GM13976 (cell line): Measurements from ENCODE around the gene PRKAR1A.

Experiments
- DNase-seq: peaks from one replicate; pipeline ENCODE4 v3.0.0; 2012; ENCODE audit warnings: low spot score
- CTCF ChIP-seq: IDR thresholded peaks from 2 replicates; pipeline ENCODE4 v1.5.1; 2012; ENCODE audit warnings: borderline replicate concordance, mild to moderate bottlenecking; ENCODE audit not compliant: insufficient read depth; ENCODE audit errors: extremely low read depth, missing control alignments, control extremely low read depth
- in situ Hi-C: fragments of 300-500 bp; cut with MboI; formaldehyde crosslinking; loops from one replicate; pipeline ENCODE4 v1.12.0; 2022; ENCODE audit warnings: low sequenced_read_pairs, mixed read lengths, inconsistent platforms; ENCODE audit not compliant: unreplicated experiment

Gene PRKAR1A

GRCh38 chr17:68540981-68541380 lies 28.8 kb downstream of the PRKAR1A start:
- no peak for TF ChIP-seq CTCF
- in situ Hi-C loops: loop anchor here (25.0 kb wide), 1 partner anchor 696 kb away; the partner anchor contains the start of gene ABCA10

GRCh38 chr17:68541816-68542215 lies 29.6 kb downstream of the PRKAR1A start:
- no peak for DNase-seq
- in situ Hi-C loops: loop anchor here (25.0 kb wide), 1 partner anchor 695 kb away; the partner anchor contains the start of gene ABCA10
- no peak for TF ChIP-seq CTCF

More at GRCh38 chr17:68540981-68541380, 28.8 kb downstream of the PRKAR1A start:
- no peak for DNase-seq

GRCh38 chr17:68542698-68543463 lies 30.7 kb downstream of the PRKAR1A start:
- no peak for TF ChIP-seq CTCF
- DNase-seq: no peak
- in situ Hi-C loops: loop anchor here (25.0 kb wide), 1 partner anchor 694 kb away; the partner anchor contains the start of gene ABCA10

- in situ Hi-C loops: loop anchor here (25.0 kb wide), 1 partner anchor 693 kb away; the partner anchor contains the start of gene ABCA10
- DNase-seq: no peak
- TF ChIP-seq CTCF: no peak
Observed at GRCh38 chr17:68544111-68544915, 32.1 kb downstream of the PRKAR1A start.

- no peak for DNase-seq
- TF ChIP-seq CTCF: no peak
- in situ Hi-C loops: no loop called here
Observed at GRCh38 chr17:68556551-68556950, 44.3 kb downstream of the PRKAR1A start.

GRCh38 chr17:68559316-68559715 lies 47.1 kb downstream of the PRKAR1A start:
- in situ Hi-C loops: no loop called here
- no peak for TF ChIP-seq CTCF
- no peak for DNase-seq
